ENCODE results near the gene NR3C2. TPM values are rescaled to one million over a fixed set of nuclear protein-coding genes. Genes with fewer than 3 reads are reported as not detected.

NR3C2 gene
- total RNA-seq, 1 experiment from 2014 or later = 2.7 TPM

GRCh38 chr4:148052448-148052847, 389.8 kb downstream of the NR3C2 start:
- DNase-seq (ENCODE audit: low read depth, low spot score) = no peak
- BruUV-seq (replicated peaks) = no TSS peak
- H3K27me3 ChIP-seq (ENCODE audit: insufficient read depth, low read length) = no peaks in the 10 kb centered on the region
- POLR2A ChIA-PET = no interaction called here
- intact Hi-C loops (cut with micrococcal nuclease) = no loop called here
- H3K36me3 ChIP-seq (ENCODE audit: control insufficient read depth in 1 of 2, insufficient read depth in 2 of 2, low read length in 2 of 2) = no peaks in the 10 kb centered on the region
- no peak for ATAC-seq
- CTCF ChIA-PET = no interaction called here
- no peaks in the 10 kb centered on the region for H3K9me3 ChIP-seq (ENCODE audit: control insufficient read depth in 1 of 2, insufficient read depth in 1 of 2, low read depth in 1 of 2, low read length in 2 of 2)
- no peak overlapping the region for H3K9ac ChIP-seq (ENCODE audit: low read length)
- RAD21 ChIA-PET (ENCODE audit: low non-redundant PET in 1 of 2, low total read pairs in 2 of 2, uncharacterized antibody in 2 of 2, unreplicated experiment in 2 of 2) = interaction anchor here in 1 of 2 experiments (0.6 kb wide), 1 partner anchor 369 kb away, joined by 3 read pairs; the partner anchor contains the start of gene PRMT9
- H3K4me3 ChIP-seq (replicated peaks in 1 of 2; ENCODE audit: low read depth in 1 of 2, low read length in 2 of 2) = no peak overlapping the region
- H3K79me2 ChIP-seq (ENCODE audit: insufficient read depth, low read length) = no peaks in the 10 kb centered on the region
- no peaks in the 10 kb centered on the region; the same call in 1 of the 2 replicates for H4K20me1 ChIP-seq (ENCODE audit: insufficient read depth)
- no peak overlapping the region for H3K4me2 ChIP-seq (ENCODE audit: low read length)
- H3K9me2 ChIP-seq (ENCODE audit: insufficient read depth) = no peaks in the 10 kb centered on the region
- H3K4me1 ChIP-seq (ENCODE audit: control insufficient read depth in 1 of 2, insufficient read depth in 2 of 2, low read length in 2 of 2) = peaks cover 10 to 23% of the 10 kb centered on the region in 2 experiments; a peak in 3 of 4 replicates
- TF ChIP-seq ZFX (IDR thresholded peaks at IDR 0.05) = no peak
- TF ChIP-seq CEBPB (IDR thresholded peaks at IDR 0.05; ENCODE audit: low read depth) = no peak
- no peak overlapping the region for H2AFZ ChIP-seq (ENCODE audit: low read depth, low read length, poor library complexity, severe bottlenecking)
- H3K27ac ChIP-seq (ENCODE audit: low read depth, low read length) = no peak overlapping the region

GRCh38 chr4:148051403-148051802, 390.8 kb downstream of the NR3C2 start:
- ChIA-PET CTCF (no interaction called here), POLR2A (no interaction called here), RAD21 (ENCODE audit: low non-redundant PET in 1 of 2, low total read pairs in 2 of 2, uncharacterized antibody in 2 of 2, unreplicated experiment in 2 of 2) (no interaction called here)
- Histone ChIP-seq H3K9me2 (ENCODE audit: insufficient read depth) (no peaks in the 10 kb centered on the region), H3K79me2 (ENCODE audit: insufficient read depth, low read length) (no peaks in the 10 kb centered on the region), H3K27ac (ENCODE audit: low read depth, low read length) (no peak overlapping the region), H3K4me3 (replicated peaks in 1 of 2; ENCODE audit: low read depth in 1 of 2, low read length in 2 of 2) (no peak overlapping the region), H2AFZ (ENCODE audit: low read depth, low read length, poor library complexity, severe bottlenecking) (no peak overlapping the region), H3K4me1 (ENCODE audit: control insufficient read depth in 1 of 2, insufficient read depth in 2 of 2, low read length in 2 of 2) (peaks cover 10 to 17% of the 10 kb centered on the region in 2 experiments; a peak in 3 of 4 replicates), H3K36me3 (ENCODE audit: control insufficient read depth in 1 of 2, insufficient read depth in 2 of 2, low read length in 2 of 2) (no peaks in the 10 kb centered on the region), H3K9ac (ENCODE audit: low read length) (no peak overlapping the region), H3K4me2 (ENCODE audit: low read length) (no peak overlapping the region), H4K20me1 (ENCODE audit: insufficient read depth) (no peaks in the 10 kb centered on the region; the same call in 1 of the 2 replicates), H3K9me3 (ENCODE audit: control insufficient read depth in 1 of 2, insufficient read depth in 1 of 2, low read depth in 1 of 2, low read length in 2 of 2) (no peaks in the 10 kb centered on the region), H3K27me3 (ENCODE audit: insufficient read depth, low read length) (no peaks in the 10 kb centered on the region)
- DNase-seq (ENCODE audit: low read depth, low spot score) (no peak), ATAC-seq (no peak)
- no TSS peak for BruUV-seq (replicated peaks)
- intact Hi-C loops (cut with micrococcal nuclease) = no loop called here
- TF ChIP-seq EGR1 (IDR thresholded peaks at IDR 0.05; ENCODE audit: low read depth) (no peak), SP1 (IDR thresholded peaks at IDR 0.05; ENCODE audit: low read depth) (no peak), REST (IDR thresholded peaks at IDR 0.05; ENCODE audit: low read depth) (no peak), POLR2AphosphoS5 (IDR thresholded peaks at IDR 0.05; ENCODE audit: low read depth, low read length) (no peak), CEBPB (IDR thresholded peaks at IDR 0.05; ENCODE audit: low read depth) (no peak), ZBTB33 (IDR thresholded peaks at IDR 0.05; ENCODE audit: extremely low read depth, insufficient replicate concordance, low read length) (no peak), FOSL1 (IDR thresholded peaks at IDR 0.05; ENCODE audit: low read depth) (no peak), ZFX (IDR thresholded peaks at IDR 0.05) (no peak), SIN3A (IDR thresholded peaks at IDR 0.05; ENCODE audit: low read depth) (no peak), POLR2A (IDR thresholded peaks at IDR 0.05; ENCODE audit: borderline replicate concordance, extremely low read depth, insufficient read depth, insufficient read length) (no peak), ZNF274 (IDR thresholded peaks at IDR 0.05; ENCODE audit: low read depth, low read length) (no peak), CTCF (IDR thresholded peaks at IDR 0.05 in 2 of 3, conservative IDR thresholded peaks at IDR 0.05 in 1 of 3; ENCODE audit: borderline replicate concordance in 1 of 3, insufficient read depth in 1 of 3, low read depth in 2 of 3, low read length in 2 of 3) (no peak)
